Vagina (tissue), 2 donors: ENCODE results near the gene PLXNA3. TPM values are rescaled to one million over a fixed set of nuclear protein-coding genes. Genes with fewer than 3 reads are reported as not detected.
A peak's percentile ranks its signal among the peaks of the same experiment; 100 is the strongest.

Experiments used
- DNase-seq, 2 donors: peaks; one replicate each; pipeline ENCODE4 v3.0.0-alpha.2; 2017; ENCODE audit errors: extremely low spot score in 2 of 2
- H3K27ac ChIP-seq: fragments of 200-600 bp; sonication (generic); one replicate; pipeline ENCODE4 v1.5.1; 2019
- H3K27me3 ChIP-seq: fragments of 200-600 bp; sonication (generic); one replicate; pipeline ENCODE4 v1.5.1; 2019
- H3K36me3 ChIP-seq, 2 donors: fragments of 200-600 bp; sonication (generic); one replicate each; pipeline ENCODE4 v1.5.1; 2017 to 2019
- H3K4me1 ChIP-seq: fragments of 200-600 bp; sonication (generic); one replicate; pipeline ENCODE4 v1.5.1; 2019
- H3K4me3 ChIP-seq, 2 donors: fragments of 200-600 bp; sonication (generic); 1 replicate in 1 of 2; 2 replicates in 1 of 2; pipeline ENCODE4 v1.5.1; 2016 to 2019
- H3K9me3 ChIP-seq: fragments of 200-600 bp; sonication (generic); one replicate; pipeline ENCODE4 v1.5.1; 2019
- CTCF ChIP-seq, 3 experiments: fragments of 450-650 bp in 2 of 3; fragments of 200-600 bp in 1 of 3; sonication (generic) in 1 of 3; IDR thresholded peaks; one replicate each; pipeline ENCODE4 v1.5.1; 2017 to 2019; ENCODE audit warnings: antibody characterized with exemption in 3 of 3, mild to moderate bottlenecking in 2 of 3, moderate library complexity in 2 of 3
- POLR2A ChIP-seq, 2 donors: fragments of 450-650 bp; IDR thresholded peaks; one replicate each; pipeline ENCODE4 v1.6.1; 2017; ENCODE audit warnings: antibody characterized with exemption in 2 of 2, mild to moderate bottlenecking in 2 of 2, moderate library complexity in 2 of 2
- POLR2AphosphoS5 ChIP-seq, 2 donors: sonication (generic); formaldehyde crosslinking; IDR thresholded peaks; one replicate each; pipeline ENCODE4 v1.9.0; 2017; ENCODE audit warnings: antibody characterized with exemption in 2 of 2, mild to moderate bottlenecking in 2 of 2, low read depth in 1 of 2; ENCODE audit not compliant: insufficient read depth in 1 of 2
- intact Hi-C: fragments of 100-400 bp; cut with DNase I; formaldehyde crosslinking; loops from one replicate; pipeline ENCODE4 v1.15.1; 2023
- total RNA-seq: library from RNA; depleted of rRNA; stranded (reverse); fragments of >200 nt; gene quantifications from one replicate; pipeline ENCODE4 v1.2.3, GENCODE V29; 2016

The PLXNA3 gene
- total RNA-seq, 1 donor from 2014 or later: 20.1 TPM

GRCh38 chrX:154452823-154453222, 5.3 kb upstream of the PLXNA3 start:
- H3K9me3 ChIP-seq: no peaks in the 10 kb centered on the region
- intact Hi-C loops: no loop called here
- TF ChIP-seq CTCF (IDR thresholded peaks at IDR 0.05) (no peak), POLR2AphosphoS5 (IDR thresholded peaks at IDR 0.05; ENCODE audit: insufficient read depth in 1 of 2, low read depth in 1 of 2) (no peak), POLR2A (IDR thresholded peaks at IDR 0.05) (no peak)

GRCh38 chrX:154457491-154458115, 478 bp upstream of the PLXNA3 start:
- TF ChIP-seq POLR2AphosphoS5 (IDR thresholded peaks at IDR 0.05; ENCODE audit: insufficient read depth in 1 of 2, low read depth in 1 of 2) (no peak), CTCF (IDR thresholded peaks at IDR 0.05) (no peak), POLR2A (IDR thresholded peaks at IDR 0.05) (no peak)
- Histone ChIP-seq H3K4me3 (peak overlapping the region; percentile 60 to 69), H3K4me1 (peaks cover 17% of the 10 kb centered on the region), H3K36me3 (no peaks in the 10 kb centered on the region), H3K27ac (peak overlapping the region; percentile 78), H3K9me3 (no peaks in the 10 kb centered on the region), H3K27me3 (no peaks in the 10 kb centered on the region)
- intact Hi-C loops: no loop called here
- DNase-seq: no peak

More at GRCh38 chrX:154452823-154453222, 5.3 kb upstream of the PLXNA3 start:
- no peak for DNase-seq
- Histone ChIP-seq H3K27ac (no peak overlapping the region), H3K4me3 (no peak overlapping the region), H3K4me1 (no peaks in the 10 kb centered on the region), H3K36me3 (no peaks in the 10 kb centered on the region), H3K27me3 (no peaks in the 10 kb centered on the region)

- H3K27me3 ChIP-seq: no peaks in the 10 kb centered on the region
- no peak for TF ChIP-seq POLR2A (IDR thresholded peaks at IDR 0.05)
- TF ChIP-seq CTCF (IDR thresholded peaks at IDR 0.05): no peak
- intact Hi-C loops: no loop called here
- H3K4me3 ChIP-seq: peak overlapping the region; percentile 60 to 69
- no peaks in the 10 kb centered on the region for H3K9me3 ChIP-seq
- no peak for DNase-seq
- H3K27ac ChIP-seq: peak overlapping the region; percentile 78
- peaks cover 17% of the 10 kb centered on the region for H3K4me1 ChIP-seq
- H3K36me3 ChIP-seq: no peaks in the 10 kb centered on the region
Measured at GRCh38 chrX:154458954-154459778, 1.1 kb downstream of the PLXNA3 start.

GRCh38 chrX:154459832-154460231, 1.8 kb downstream of the PLXNA3 start:
- no peaks in the 10 kb centered on the region for H3K9me3 ChIP-seq
- peaks cover 17% of the 10 kb centered on the region for H3K4me1 ChIP-seq
- H3K4me3 ChIP-seq: peak overlapping the region; percentile 60 to 69
- no peaks in the 10 kb centered on the region for H3K27me3 ChIP-seq
- peaks cover 0 to 4% of the 10 kb centered on the region in 2 donors for H3K36me3 ChIP-seq
- H3K27ac ChIP-seq: peak overlapping the region; percentile 78
- no peak for TF ChIP-seq POLR2AphosphoS5 (IDR thresholded peaks at IDR 0.05; ENCODE audit: insufficient read depth in 1 of 2, low read depth in 1 of 2)
- no peak for TF ChIP-seq POLR2A (IDR thresholded peaks at IDR 0.05)
- no peak for TF ChIP-seq CTCF (IDR thresholded peaks at IDR 0.05)
- no peak for DNase-seq
- intact Hi-C loops: no loop called here

- H3K4me1 ChIP-seq: peaks cover 17% of the 10 kb centered on the region
- H3K36me3 ChIP-seq: peaks cover 0 to 6% of the 10 kb centered on the region in 2 donors
- intact Hi-C loops: no loop called here
- DNase-seq: no peak
- H3K9me3 ChIP-seq: no peaks in the 10 kb centered on the region
- peak overlapping the region; percentile 78 for H3K27ac ChIP-seq
- H3K4me3 ChIP-seq: peak overlapping the region in 1 of 2 donors; percentile 69
- TF ChIP-seq CTCF (IDR thresholded peaks at IDR 0.05): no peak
- TF ChIP-seq POLR2AphosphoS5 (IDR thresholded peaks at IDR 0.05; ENCODE audit: insufficient read depth in 1 of 2, low read depth in 1 of 2): no peak
- TF ChIP-seq POLR2A (IDR thresholded peaks at IDR 0.05): no peak
- no peaks in the 10 kb centered on the region for H3K27me3 ChIP-seq
Measured at GRCh38 chrX:154460326-154460725, 2.2 kb downstream of the PLXNA3 start.
